K562 (cell line): Measurements from ENCODE around the gene WT1. TPM values are rescaled to one million over a fixed set of nuclear protein-coding genes. Genes with fewer than 3 reads are reported as not detected.
A peak's percentile ranks its signal among the peaks of the same experiment; 100 is the strongest.

Experiments
- BMI1 ChIP-seq: fragments of 150-350 bp; IDR thresholded peaks from 2 replicates; pipeline ENCODE4 v1.6.1; 2014; ENCODE audit warnings: low read length
- BRD4 ChIP-seq: fragments of 200-600 bp; sonication (generic); IDR thresholded peaks from 2 replicates; pipeline ENCODE4 v1.6.1; 2017; ENCODE audit warnings: inconsistent platforms
- CREM ChIP-seq: IDR thresholded peaks from 2 replicates; pipeline ENCODE4 v1.6.1; 2014; ENCODE audit warnings: antibody characterized with exemption, low read depth
- HDAC2 ChIP-seq: fragments of 450-650 bp; IDR thresholded peaks from 2 replicates; pipeline ENCODE4 v1.6.1; 2016; ENCODE audit warnings: mild to moderate bottlenecking
- IRF1 ChIP-seq: sonication (generic); formaldehyde crosslinking; IDR thresholded peaks from 2 replicates; pipeline ENCODE4 v1.8.0; 2022; ENCODE audit warnings: missing genetic modification reagents, mild to moderate bottlenecking, borderline replicate concordance
- NONO ChIP-seq, 2 experiments: fragments of 200-400 bp in 1 of 2; fragments of 450-650 bp in 1 of 2; formaldehyde crosslinking in 1 of 2; IDR thresholded peaks; 2 replicates each; pipeline ENCODE4 v1.6.1; 2017; ENCODE audit warnings: low read depth in 2 of 2, mild to moderate bottlenecking in 2 of 2, moderate library complexity in 2 of 2, low read length in 1 of 2
- PCBP1 ChIP-seq: fragments of 200-400 bp; formaldehyde crosslinking; IDR thresholded peaks from 2 replicates; pipeline ENCODE4 v1.6.1; 2018; ENCODE audit warnings: mild to moderate bottlenecking, low read depth, low read length; ENCODE audit not compliant: poor library complexity, severe bottlenecking
- POLR3A ChIP-seq: IDR thresholded peaks from 2 replicates; pipeline ENCODE4 v1.6.1; 2011; ENCODE audit warnings: borderline replicate concordance, mild to moderate bottlenecking, moderate library complexity; ENCODE audit not compliant: insufficient read length, insufficient read depth; ENCODE audit errors: extremely low read depth
- REST ChIP-seq, 2 experiments: fragments of 450-650 bp; formaldehyde crosslinking in 1 of 2; IDR thresholded peaks; 2 replicates each; pipeline versions ENCODE4 v1.4.0 to v1.6.1; 2014 to 2020; ENCODE audit warnings: mild to moderate bottlenecking in 2 of 2, borderline replicate concordance in 1 of 2, low read depth in 1 of 2
- RNF219 ChIP-seq: fragments of 250-450 bp; sonication (Bioruptor Pico); IDR thresholded peaks from 2 replicates; pipeline ENCODE4 v1.5.0; 2022; ENCODE audit warnings: mild to moderate bottlenecking
- SMARCC2 ChIP-seq: fragments of 450-650 bp; IDR thresholded peaks from 2 replicates; pipeline ENCODE4 v1.6.1; 2017; ENCODE audit warnings: antibody characterized with exemption, moderate library complexity, mild to moderate bottlenecking, low read depth
- SRSF3 ChIP-seq: fragments of 200-400 bp; formaldehyde crosslinking; IDR thresholded peaks from 2 replicates; pipeline ENCODE4 v1.6.1; 2016; ENCODE audit warnings: mild to moderate bottlenecking, low read length, moderate library complexity; ENCODE audit not compliant: insufficient read depth
- SRSF9 ChIP-seq: fragments of 200-400 bp; formaldehyde crosslinking; IDR thresholded peaks from 2 replicates; pipeline ENCODE4 v1.6.1; 2017; ENCODE audit warnings: low read depth, low read length, borderline replicate concordance
- TOE1 ChIP-seq, 2 experiments: fragments of 450-650 bp in 1 of 2; sonication (generic) in 1 of 2; formaldehyde crosslinking in 1 of 2; IDR thresholded peaks; 2 replicates each; pipeline versions ENCODE4 v1.7.1 to v1.8.0; 2016 to 2022; ENCODE audit warnings: borderline replicate concordance in 2 of 2, mild to moderate bottlenecking in 2 of 2, antibody characterized with exemption in 1 of 2, inconsistent platforms in 1 of 2, low read depth in 1 of 2, missing genetic modification reagents in 1 of 2, moderate library complexity in 1 of 2
- polyA plus RNA-seq, 8 experiments: library from polyadenylated mRNA; depleted of rRNA in 4 of 8; stranded (reverse) in 5 of 8; unstranded in 3 of 8; fragments of >200 nt; fragmentation: Nextera tagmentation in 2 of 8; fragmentation: Illumina TruSeq in 1 of 8; extraction: Ambion mirVana in 2 of 8; extraction: Trizol in 1 of 8; gene quantifications; 2 replicates each; pipeline versions ENCODE4 v1.2.1 to v1.2.3, GENCODE V29; 2011 to 2014; ENCODE audit warnings: inconsistent platforms in 1 of 8, missing spikeins in 1 of 8
- total RNA-seq, 7 experiments: library from RNA; depleted of rRNA in 6 of 7; stranded (reverse); fragments of >200 nt in 6 of 7; fragmentation: Illumina TruSeq in 2 of 7; extraction: Trizol in 2 of 7; gene quantifications; 2 replicates each; pipeline versions ENCODE4 v1.2.1 to v1.2.3, GENCODE V29; 2011 to 2021; ENCODE audit warnings: low replicate concordance in 1 of 7

WT1 gene
- total and polyA plus RNA-seq, 9 of the 15 experiments (the other 6 are each of a cell fraction or from before 2014, with no cell fraction given), result 7.1 to 33.8 (median 19.4) TPM

GRCh38 chr11:32374261-32374711, 61.1 kb downstream of the WT1 start (continued):
- TF ChIP-seq REST (IDR thresholded peaks at IDR 0.05; ENCODE audit: borderline replicate concordance), result peak; percentile 79
- no peak for TF ChIP-seq REST (CRISPR knock-in tag; IDR thresholded peaks at IDR 0.05; ENCODE audit: low read depth)
- no peak for TF ChIP-seq SRSF9
- no peak for TF ChIP-seq PCBP1
- TF ChIP-seq TOE1 (IDR thresholded peaks at IDR 0.05; ENCODE audit: borderline replicate concordance), result no peak
- no peak for TF ChIP-seq TOE1 (CRISPR knock-in tag; IDR thresholded peaks at IDR 0.05; ENCODE audit: borderline replicate concordance, low read depth)
- no peak for TF ChIP-seq RNF219 (CRISPR knock-in tag)
- no peak for TF ChIP-seq BRD4
- peak; percentile 88 for TF ChIP-seq CREM
- no peak for TF ChIP-seq HDAC2
- no peak for TF ChIP-seq NONO (IDR thresholded peaks at IDR 0.05; ENCODE audit: low read depth in 2 of 2, low read length in 1 of 2)
- no peak for TF ChIP-seq SRSF3
- TF ChIP-seq IRF1 (CRISPR knock-in tag), result no peak
- no peak for TF ChIP-seq POLR3A
- no peak for TF ChIP-seq SMARCC2
- no peak for TF ChIP-seq BMI1
